Keratinocyte (primary cell): ENCODE data around the gene TFCP2L1. TPM values are rescaled to one million over a fixed set of nuclear protein-coding genes. Genes with fewer than 3 reads are reported as not detected.
A peak's percentile ranks its signal among the peaks of the same experiment; 100 is the strongest.

Source experiments
- DNase-seq: peaks from one replicate; pipeline ENCODE4 v3.0.0-alpha.2; 2011; ENCODE audit warnings: low read depth, missing footprints, low spot score
- FAIRE-seq: peaks from 2 replicates; lab custom pipeline; 2011; peaks lifted over from hg19 to GRCh38; lab: Jason Lieb, UNC
- H2AFZ ChIP-seq: 2 replicates; pipeline ENCODE4 v1.6.0; 2012; ENCODE audit warnings: low read length, control low read depth, inconsistent platforms; ENCODE audit not compliant: control insufficient read depth
- H3K27ac ChIP-seq: 2 replicates; pipeline ENCODE4 v1.5.1; 2011; ENCODE audit warnings: low read length; ENCODE audit not compliant: control insufficient read depth, insufficient read depth
- H3K27me3 ChIP-seq: 3 replicates; pipeline ENCODE4 v1.6.0; 2011; ENCODE audit warnings: low read length; ENCODE audit not compliant: control insufficient read depth, insufficient read depth; ENCODE audit errors: extremely low read depth
- H3K36me3 ChIP-seq, 2 experiments: 2 replicates in 1 of 2; 3 replicates in 1 of 2; pipeline ENCODE4 v1.5.1; 2011; ENCODE audit warnings: low read length in 2 of 2, mild to moderate bottlenecking in 1 of 2; ENCODE audit not compliant: control insufficient read depth in 2 of 2, insufficient read depth in 2 of 2; ENCODE audit errors: extremely low read depth in 1 of 2
- H3K4me1 ChIP-seq: 3 replicates; pipeline ENCODE4 v1.5.1; 2011; ENCODE audit warnings: low read length; ENCODE audit not compliant: control insufficient read depth, insufficient read depth; ENCODE audit errors: extremely low read depth
- H3K4me2 ChIP-seq: 3 replicates; pipeline ENCODE4 v1.6.0; 2011; ENCODE audit warnings: low read depth, low read length; ENCODE audit not compliant: control insufficient read depth, insufficient read depth; ENCODE audit errors: extremely low read depth
- H3K4me3 ChIP-seq, 3 experiments: fragments of 200-600 bp in 1 of 3; sonication (generic) in 1 of 3; 2 replicates in 2 of 3; 3 replicates in 1 of 3; pipeline ENCODE4 v1.5.1; 2011 to 2016; ENCODE audit warnings: low read length in 3 of 3, mild to moderate bottlenecking in 3 of 3, control low read depth in 2 of 3, inconsistent platforms in 1 of 3, low read depth in 1 of 3, mixed read lengths in 1 of 3, mixed run types in 1 of 3, moderate library complexity in 1 of 3; ENCODE audit not compliant: control insufficient read depth in 2 of 3, insufficient read depth in 2 of 3; ENCODE audit errors: extremely low read depth in 1 of 3
- H3K79me2 ChIP-seq: 2 replicates; pipeline ENCODE4 v1.6.0; 2012; ENCODE audit warnings: low read length; ENCODE audit not compliant: control insufficient read depth, insufficient read depth
- H3K9ac ChIP-seq: 3 replicates; pipeline ENCODE4 v1.6.0; 2011; ENCODE audit warnings: low read length; ENCODE audit not compliant: control insufficient read depth, insufficient read depth; ENCODE audit errors: extremely low read depth
- H3K9me1 ChIP-seq: 3 replicates; pipeline ENCODE4 v1.6.0; 2011; ENCODE audit warnings: low read length; ENCODE audit not compliant: control insufficient read depth, insufficient read depth; ENCODE audit errors: extremely low read depth
- H3K9me3 ChIP-seq: 2 replicates; pipeline ENCODE4 v1.5.1; 2012; ENCODE audit warnings: low read depth, low read length; ENCODE audit not compliant: control insufficient read depth
- H4K20me1 ChIP-seq: 3 replicates; pipeline ENCODE4 v1.6.0; 2011; ENCODE audit warnings: low read length; ENCODE audit not compliant: control insufficient read depth, insufficient read depth; ENCODE audit errors: extremely low read depth
- CTCF ChIP-seq, 3 experiments: IDR thresholded peaks in 1 of 3; conservative IDR thresholded peaks in 1 of 3; optimal IDR thresholded peaks in 1 of 3; 2 replicates in 2 of 3; 3 replicates in 1 of 3; pipeline versions ENCODE3 to v1.5.1; 2011; ENCODE audit warnings: low read length in 3 of 3, mild to moderate bottlenecking in 3 of 3, moderate library complexity in 2 of 3, control low read depth in 1 of 3, inconsistent platforms in 1 of 3; ENCODE audit not compliant: insufficient read depth in 2 of 3; ENCODE audit errors: extremely low read depth in 1 of 3
- EZH2 ChIP-seq: IDR thresholded peaks from one replicate; pipeline ENCODE4 v1.6.1; 2012; ENCODE audit warnings: inconsistent platforms, mild to moderate bottlenecking, low read length, moderate library complexity
- dilution Hi-C: fragments of 300-500 bp; cut with MboI; formaldehyde crosslinking; loops from one replicate; pipeline ENCODE4 v1.7.0; 2020; ENCODE audit warnings: low sequenced_read_pairs; ENCODE audit not compliant: extremely low pct_ligation_motif_present
- polyA plus RNA-seq, 5 experiments: library from polyadenylated mRNA; depleted of rRNA in 3 of 5; stranded (reverse) in 3 of 5; stranded (forward) in 1 of 5; unstranded in 1 of 5; fragments of >200 nt; gene quantifications; 1 replicate in 1 of 5; 2 replicates in 3 of 5; 3 replicates in 1 of 5; pipeline versions ENCODE4 v1.2.1 to v1.2.3, GENCODE V29; 2011 to 2012; ENCODE audit warnings: missing spikeins in 2 of 5, low read depth in 1 of 5, low replicate concordance in 1 of 5

TFCP2L1 gene
- polyA plus RNA-seq, 1 donor (not counting 4 experiments of a cell fraction or from before 2014, with no cell fraction given), result 29.4 TPM

- Histone ChIP-seq H3K27ac (peak overlapping the region; percentile 85), H3K9ac (peak overlapping the region; percentile 43), H3K27me3 (no peaks in the 10 kb centered on the region), H3K36me3 (no peaks in the 10 kb centered on the region), H4K20me1 (no peaks in the 10 kb centered on the region), H3K79me2 (no peaks in the 10 kb centered on the region), H3K4me3 (no peak overlapping the region), H3K4me2 (no peak overlapping the region), H3K9me1 (peaks cover 2% of the 10 kb centered on the region), H3K9me3 (no peaks in the 10 kb centered on the region), H3K4me1 (peaks cover 40% of the 10 kb centered on the region), H2AFZ (no peak overlapping the region)
- FAIRE-seq, result peak; percentile 17
- no peak for DNase-seq
- TF ChIP-seq EZH2 (no peak), CTCF (optimal IDR thresholded peaks at IDR 0.05 in 1 of 3, IDR thresholded peaks at IDR 0.05 in 1 of 3, conservative IDR thresholded peaks at IDR 0.05 in 1 of 3; ENCODE audit: extremely low read depth in 1 of 3, insufficient read depth in 2 of 3, low read length in 3 of 3) (no peak)
- dilution Hi-C loops, result no loop called here
Measured at GRCh38 chr2:121173806-121174205, 111.2 kb downstream of the TFCP2L1 start.

- peak overlapping the region; percentile 85 for H3K27ac ChIP-seq
- DNase-seq (peak; percentile 89), FAIRE-seq (peak; percentile 99)
- no peak overlapping the region for H2AFZ ChIP-seq
- H3K4me1 ChIP-seq, result peaks cover 40% of the 10 kb centered on the region
- TF ChIP-seq CTCF (optimal IDR thresholded peaks at IDR 0.05 in 1 of 3, IDR thresholded peaks at IDR 0.05 in 1 of 3, conservative IDR thresholded peaks at IDR 0.05 in 1 of 3; ENCODE audit: extremely low read depth in 1 of 3, insufficient read depth in 2 of 3, low read length in 3 of 3), result peak in 1 of 3 experiments; percentile 7
- no peak for TF ChIP-seq EZH2
- dilution Hi-C loops, result no loop called here
- no peaks in the 10 kb centered on the region for H3K79me2 ChIP-seq
- H4K20me1 ChIP-seq, result no peaks in the 10 kb centered on the region
- H3K9ac ChIP-seq, result peak overlapping the region; percentile 43
- H3K27me3 ChIP-seq, result no peaks in the 10 kb centered on the region
- H3K4me3 ChIP-seq, result no peak overlapping the region
- peak overlapping the region; percentile 42 for H3K4me2 ChIP-seq
- no peaks in the 10 kb centered on the region for H3K9me3 ChIP-seq
- no peaks in the 10 kb centered on the region for H3K36me3 ChIP-seq
- H3K9me1 ChIP-seq, result peaks cover 2% of the 10 kb centered on the region
Measured at GRCh38 chr2:121173112-121173511, 111.9 kb downstream of the TFCP2L1 start.
